ENCODE measurements around the gene BTN1A1. TPM values are rescaled to one million over a fixed set of nuclear protein-coding genes. Genes with fewer than 3 reads are reported as not detected.

Gene BTN1A1
- total RNA-seq (2022; extraction: Qiagen RNA extraction) = not detected in 5 replicates

GRCh38 chr6:26500102-26500501 is at the start of gene BTN1A1:
BTN1A1 (plus strand) TSS chr6:26500303; CDS start chr6:26501287, 984 bp downstream.

GRCh38 chr6:26457806-26458688 is 42.1 kb upstream of the BTN1A1 start, which contains the start of gene BTN2A1:
BTN2A1 (plus strand) TSS chr6:26457955; CDS start chr6:26458637, 682 bp downstream.

GRCh38 chr6:26537846-26538571 is 37.9 kb downstream of the BTN1A1 start, which contains the start of gene HMGN4:
HMGN4 (plus strand) TSS chr6:26538366; CDS start chr6:26545207, 6,841 bp downstream.

Other genes with a start within 250 kb of the BTN1A1 start
- 2.9 to 4.4 TPM (median 3.2 TPM) in 5 replicates for gene BTN3A2, start 135.1 kb upstream of the BTN1A1 start, total RNA-seq (2022; extraction: Qiagen RNA extraction)
- 4.8 to 8.8 TPM (median 5.9 TPM) in 5 replicates for gene BTN2A2, start 117.2 kb upstream of the BTN1A1 start, total RNA-seq (2022; extraction: Qiagen RNA extraction)
- gene BTN3A1, start 98.0 kb upstream of the BTN1A1 start, total RNA-seq (2022; extraction: Qiagen RNA extraction) = 1.7 to 2.6 TPM (median 2.3 TPM) in 5 replicates
- gene BTN3A3, start 59.8 kb upstream of the BTN1A1 start, total RNA-seq (2022; extraction: Qiagen RNA extraction) = 0.50 to 0.92 TPM (median 0.71 TPM) in 5 replicates
- gene BTN2A1, start 42.3 kb upstream of the BTN1A1 start, total RNA-seq (2022; extraction: Qiagen RNA extraction) = 15.8 to 22.5 TPM (median 21.3 TPM) in 5 replicates
- gene HMGN4, start 38.1 kb downstream of the BTN1A1 start, total RNA-seq (2022; extraction: Qiagen RNA extraction) = 65.6 to 85.0 TPM (median 75.3 TPM) in 5 replicates
- gene ABT1, start 96.7 kb downstream of the BTN1A1 start, total RNA-seq (2022; extraction: Qiagen RNA extraction) = 12.7 to 14.1 TPM (median 12.8 TPM) in 5 replicates
- 4.7 to 7.3 TPM (median 5.4 TPM) in 5 replicates for gene ZNF322, start 159.4 kb downstream of the BTN1A1 start, total RNA-seq (2022; extraction: Qiagen RNA extraction)

Measured in A549 treated with dexamethasone at 1 μM for 4 hours (cell line).